WTC11 (cell line): Measurements from ENCODE around the gene SRMS. TPM values are rescaled to one million over a fixed set of nuclear protein-coding genes. Genes with fewer than 3 reads are reported as not detected.
A peak's percentile ranks its signal among the peaks of the same experiment; 100 is the strongest.

Experiments used
- ATAC-seq: fragments of 200-7000 bp; cut with Tn5 transposase; 2 replicates; pipeline ENCODE4 v1.10.0; 2021; ENCODE audit warnings: mild to moderate bottlenecking, moderate library complexity
- CTCF ChIA-PET: fragments of 300-600 bp; sonication (Branson Sonifier 250); formaldehyde crosslinking; loops from one replicate; lab custom pipeline; 2021; ENCODE audit warnings: antibody characterized with exemption; lab: Charles Lee
- POLR2A ChIA-PET: fragments of 350-600 bp; sonication (Branson Sonifier 250); formaldehyde crosslinking; loops from one replicate; lab custom pipeline; 2021; ENCODE audit warnings: antibody characterized with exemption; lab: Charles Lee
- DNase-seq: peaks from one replicate; pipeline ENCODE4 v3.0.0; 2021; ENCODE audit warnings: low spot score
- H3K27ac Mint-ChIP-seq: 2 replicates; pipeline ENCODE4 v1.8.0; 2021; ENCODE audit warnings: mixed read lengths
- H3K27me3 Mint-ChIP-seq: 2 replicates; pipeline ENCODE4 v1.8.0; 2021; ENCODE audit warnings: low read depth, mild to moderate bottlenecking, moderate library complexity, mixed read lengths
- H3K36me3 Mint-ChIP-seq: 2 replicates; pipeline ENCODE4 v1.8.0; 2021; ENCODE audit warnings: mixed read lengths
- H3K4me1 Mint-ChIP-seq: 2 replicates; pipeline ENCODE4 v1.8.0; 2022; ENCODE audit warnings: mixed read lengths
- H3K4me3 Mint-ChIP-seq: 2 replicates; pipeline ENCODE4 v1.8.0; 2021; ENCODE audit warnings: mild to moderate bottlenecking, moderate library complexity, mixed read lengths
- H3K9me3 Mint-ChIP-seq: 2 replicates; pipeline ENCODE4 v1.8.0; 2021; ENCODE audit warnings: mixed read lengths
- CTCF ChIP-seq: fragments of 200-600 bp; IDR thresholded peaks from 2 replicates; pipeline ENCODE4 v1.8.0; 2022; ENCODE audit warnings: antibody characterized with exemption
- E2F5 ChIP-seq: sonication (generic); formaldehyde crosslinking; IDR thresholded peaks from 2 replicates; pipeline ENCODE4 v1.8.1; 2022; ENCODE audit warnings: mild to moderate bottlenecking, moderate library complexity, missing genetic modification reagents
- FOXK1 ChIP-seq: sonication (generic); formaldehyde crosslinking; IDR thresholded peaks from 2 replicates; pipeline ENCODE4 v1.8.0; 2022; ENCODE audit warnings: mild to moderate bottlenecking, moderate library complexity, missing genetic modification reagents
- GRHL2 ChIP-seq: fragments of 250-450 bp; sonication (Bioruptor Pico); IDR thresholded peaks from 2 replicates; pipeline ENCODE4 v1.8.0; 2022; ENCODE audit warnings: mild to moderate bottlenecking, moderate library complexity; ENCODE audit not compliant: insufficient replicate concordance, severe bottlenecking
- KAT7 ChIP-seq: sonication (generic); formaldehyde crosslinking; IDR thresholded peaks from 2 replicates; pipeline ENCODE4 v1.8.1; 2023; ENCODE audit warnings: missing genetic modification reagents, mild to moderate bottlenecking, borderline replicate concordance
- MAX ChIP-seq: sonication (generic); formaldehyde crosslinking; IDR thresholded peaks from 2 replicates; pipeline ENCODE4 v1.8.0; 2022; ENCODE audit warnings: mild to moderate bottlenecking, missing genetic modification reagents
- NFATC4 ChIP-seq: fragments of 250-450 bp; sonication (Bioruptor Pico); IDR thresholded peaks from 2 replicates; pipeline ENCODE4 v1.9.0; 2021; ENCODE audit warnings: mild to moderate bottlenecking
- OVOL2 ChIP-seq: fragments of 250-450 bp; sonication (Bioruptor Pico); IDR thresholded peaks from 2 replicates; pipeline ENCODE4 v1.9.0; 2021; ENCODE audit warnings: mild to moderate bottlenecking, borderline replicate concordance
- RELA ChIP-seq: sonication (generic); formaldehyde crosslinking; IDR thresholded peaks from 2 replicates; pipeline ENCODE4 v1.8.1; 2022; ENCODE audit warnings: missing genetic modification reagents, mild to moderate bottlenecking, borderline replicate concordance
- ZBTB43 ChIP-seq: sonication (generic); formaldehyde crosslinking; IDR thresholded peaks from 2 replicates; pipeline ENCODE4 v1.8.1; 2023; ENCODE audit warnings: mild to moderate bottlenecking, missing genetic modification reagents
- ZNF121 ChIP-seq: sonication (generic); formaldehyde crosslinking; IDR thresholded peaks from 2 replicates; pipeline ENCODE4 v1.8.0; 2023; ENCODE audit warnings: missing genetic modification reagents
- ZNF671 ChIP-seq: fragments of 250-450 bp; sonication (Bioruptor Pico); IDR thresholded peaks from 2 replicates; pipeline ENCODE4 v1.8.0; 2021; ENCODE audit warnings: mild to moderate bottlenecking
- total RNA-seq: library from RNA; stranded (reverse); gene quantifications from 3 replicates; pipeline ENCODE4 v1.2.3, GENCODE V29; 2021

The SRMS gene
- total RNA-seq, 1 experiment from 2014 or later, result 0.26 TPM

GRCh38 chr20:63519668-63520503, 27.7 kb downstream of the SRMS start (continued):
- TF ChIP-seq E2F5 (CRISPR knock-in tag) (no peak; the same call in 1 of the 2 replicates), RELA (no peak), CTCF (no peak), OVOL2 (no peak), ZNF671 (CRISPR knock-in tag) (no peak)

- Mint-ChIP-seq H3K4me1 (peaks cover 14% of the 10 kb centered on the region), H3K27me3 (peaks cover 9% of the 10 kb centered on the region; the same call in 1 of the 2 replicates), H3K9me3 (peaks cover 12% of the 10 kb centered on the region; the same call in 1 of the 2 replicates), H3K27ac (no peak overlapping the region), H3K4me3 (peak overlapping the region; percentile 74), H3K36me3 (peaks cover 18% of the 10 kb centered on the region)
- ChIA-PET POLR2A (no interaction called here), CTCF (interaction anchor here (0.6 to 2.6 kb wide), 7 partner anchors 10 to 256 kb away, joined by 3 to 33 read pairs (median 3); partner anchors contain the start of gene PTK6)
- ATAC-seq (peak; percentile 2; the same call in 1 of the 2 replicates), DNase-seq (no peak)
- TF ChIP-seq KAT7 (peak; percentile 63; the same call in 1 of the 2 replicates), MAX (CRISPR knock-in tag) (peak; percentile 60; the same call in 1 of the 2 replicates), ZNF121 (CRISPR knock-in tag) (0 out of 2 replicates have a peak, but pooled peaks have one; percentile 10), GRHL2 (CRISPR knock-in tag) (no peak)
These were observed 28.4 kb downstream of the SRMS start for GRCh38 chr20:63518946-63519667.

- DNase-seq (no peak), ATAC-seq (peak; percentile 4; the same call in 1 of the 2 replicates)
- H3K4me3 Mint-ChIP-seq, result peak overlapping the region; percentile 74
- peaks cover 9% of the 10 kb centered on the region; the same call in 1 of the 2 replicates for H3K9me3 Mint-ChIP-seq
- no peak for TF ChIP-seq NFATC4 (CRISPR knock-in tag)
- TF ChIP-seq ZBTB43, result no peak
- TF ChIP-seq FOXK1 (CRISPR knock-in tag), result no peak
- peaks cover 14% of the 10 kb centered on the region for H3K4me1 Mint-ChIP-seq
- CTCF ChIA-PET, result interaction anchor here (1.1 to 1.4 kb wide), 3 partner anchors 11 to 22 kb away, joined by 3 to 11 read pairs (median 8); partner anchors contain the start of gene PTK6
- peaks cover 12% of the 10 kb centered on the region for H3K36me3 Mint-ChIP-seq
- POLR2A ChIA-PET, result no interaction called here
- peak overlapping the region; percentile 2; the same call in 1 of the 2 replicates for H3K27ac Mint-ChIP-seq
- peaks cover 9% of the 10 kb centered on the region for H3K27me3 Mint-ChIP-seq
These were observed 29.1 kb downstream of the SRMS start for GRCh38 chr20:63518351-63518861.
